GM10248 (cell line): ENCODE measurements around the gene OR10K2.
"Not testable (repeated sequence)": the region's sequence is repeated elsewhere in the genome, so short reads cannot be mapped to it uniquely, and the experiment has no call there.

Experiments
- CTCF ChIA-PET: fragments of 300-600 bp; sonication (Branson Sonifier 250); formaldehyde crosslinking; extraction: SDS; loops from one replicate; lab custom pipeline; 2021; ENCODE audit warnings: antibody characterized with exemption; lab: Yijun Ruan, JAX
- POLR2A ChIA-PET: fragments of 350-650 bp; sonication (Branson Sonifier 250); formaldehyde crosslinking; extraction: SDS; loops from one replicate; lab custom pipeline; 2020; ENCODE audit warnings: antibody characterized with exemption; lab: Yijun Ruan, JAX
- DNase-seq: peaks from one replicate; pipeline ENCODE4 v3.0.0; 2012; ENCODE audit errors: extremely low spot score
- TF ChIP-seq, protein P1 (sequence below): IDR thresholded peaks from 2 replicates; pipeline ENCODE4 v1.5.1; 2012; ENCODE audit warnings: mild to moderate bottlenecking, low read depth; ENCODE audit errors: extremely low read depth, missing control alignments, control extremely low read depth

OR10K2 gene

DNA sequence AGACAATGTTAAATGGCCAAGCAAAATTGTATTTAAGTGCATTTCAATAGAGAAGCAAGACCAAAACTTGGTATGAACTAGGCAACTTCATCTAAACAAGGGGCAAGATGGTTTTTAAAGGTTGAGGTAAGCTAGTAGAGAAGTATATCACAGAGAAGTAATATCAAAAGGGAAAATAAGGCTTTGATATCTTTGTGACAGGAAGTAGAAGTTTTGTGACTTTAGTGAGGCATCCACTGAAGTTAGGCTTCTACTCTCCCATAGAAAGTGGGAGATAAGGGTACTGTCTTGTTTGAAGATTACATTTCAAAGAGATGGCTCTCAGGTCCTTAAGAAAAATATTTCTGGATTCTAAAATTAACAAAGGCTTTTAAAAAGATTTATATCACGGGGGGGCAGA is 35.7 kb downstream of the OR10K2 start:
- ChIA-PET POLR2A (no interaction called here), CTCF (no interaction called here)
- no peak for DNase-seq
- TF ChIP-seq, protein P1, sequence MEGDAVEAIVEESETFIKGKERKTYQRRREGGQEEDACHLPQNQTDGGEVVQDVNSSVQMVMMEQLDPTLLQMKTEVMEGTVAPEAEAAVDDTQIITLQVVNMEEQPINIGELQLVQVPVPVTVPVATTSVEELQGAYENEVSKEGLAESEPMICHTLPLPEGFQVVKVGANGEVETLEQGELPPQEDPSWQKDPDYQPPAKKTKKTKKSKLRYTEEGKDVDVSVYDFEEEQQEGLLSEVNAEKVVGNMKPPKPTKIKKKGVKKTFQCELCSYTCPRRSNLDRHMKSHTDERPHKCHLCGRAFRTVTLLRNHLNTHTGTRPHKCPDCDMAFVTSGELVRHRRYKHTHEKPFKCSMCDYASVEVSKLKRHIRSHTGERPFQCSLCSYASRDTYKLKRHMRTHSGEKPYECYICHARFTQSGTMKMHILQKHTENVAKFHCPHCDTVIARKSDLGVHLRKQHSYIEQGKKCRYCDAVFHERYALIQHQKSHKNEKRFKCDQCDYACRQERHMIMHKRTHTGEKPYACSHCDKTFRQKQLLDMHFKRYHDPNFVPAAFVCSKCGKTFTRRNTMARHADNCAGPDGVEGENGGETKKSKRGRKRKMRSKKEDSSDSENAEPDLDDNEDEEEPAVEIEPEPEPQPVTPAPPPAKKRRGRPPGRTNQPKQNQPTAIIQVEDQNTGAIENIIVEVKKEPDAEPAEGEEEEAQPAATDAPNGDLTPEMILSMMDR: no peak

DNA sequence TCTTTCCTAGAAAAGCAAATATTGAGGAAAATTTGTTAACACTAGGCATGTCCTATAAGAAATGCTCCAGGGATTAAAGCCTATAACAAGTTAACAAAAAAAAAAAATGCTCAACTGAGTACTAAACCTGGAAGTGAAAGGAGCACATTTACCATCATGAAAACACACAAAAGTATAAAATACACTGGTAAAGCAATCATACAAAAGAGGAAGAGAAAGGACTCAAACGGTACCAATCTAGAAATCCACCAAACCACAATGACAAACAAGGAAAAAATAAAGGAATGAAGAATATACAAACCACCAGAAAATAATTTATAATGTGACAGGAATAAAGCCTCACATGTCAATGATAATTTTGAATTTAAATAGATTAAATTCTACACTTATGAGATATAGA is 51.2 kb downstream of the OR10K2 start:
- DNase-seq: no peak
- ChIA-PET CTCF (no interaction called here), POLR2A (no interaction called here)
- TF ChIP-seq, protein P1: no peak

DNA sequence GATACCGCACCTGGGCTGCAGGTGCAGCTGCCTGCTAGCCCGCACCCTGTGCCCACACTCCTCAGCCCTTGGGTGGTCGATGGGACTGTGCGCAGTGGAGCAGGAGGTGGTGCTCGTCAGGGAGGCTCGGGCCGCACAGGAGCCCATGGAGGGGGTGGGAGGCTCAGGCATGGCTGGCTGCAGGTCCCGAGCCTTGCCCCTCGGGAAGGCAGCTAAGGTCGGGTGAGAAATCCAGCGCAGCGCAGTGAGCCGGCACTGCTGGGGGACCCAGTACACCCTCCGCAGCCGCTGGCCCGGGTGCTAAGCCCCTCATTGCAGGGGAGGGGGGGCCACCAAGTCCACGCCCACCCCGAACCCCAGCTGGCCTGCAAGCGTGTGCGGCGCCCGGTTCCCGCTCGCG is 51.9 kb downstream of the OR10K2 start:
- CTCF ChIA-PET, POLR2A ChIA-PET, DNase-seq: not testable (repeated sequence)

DNA sequence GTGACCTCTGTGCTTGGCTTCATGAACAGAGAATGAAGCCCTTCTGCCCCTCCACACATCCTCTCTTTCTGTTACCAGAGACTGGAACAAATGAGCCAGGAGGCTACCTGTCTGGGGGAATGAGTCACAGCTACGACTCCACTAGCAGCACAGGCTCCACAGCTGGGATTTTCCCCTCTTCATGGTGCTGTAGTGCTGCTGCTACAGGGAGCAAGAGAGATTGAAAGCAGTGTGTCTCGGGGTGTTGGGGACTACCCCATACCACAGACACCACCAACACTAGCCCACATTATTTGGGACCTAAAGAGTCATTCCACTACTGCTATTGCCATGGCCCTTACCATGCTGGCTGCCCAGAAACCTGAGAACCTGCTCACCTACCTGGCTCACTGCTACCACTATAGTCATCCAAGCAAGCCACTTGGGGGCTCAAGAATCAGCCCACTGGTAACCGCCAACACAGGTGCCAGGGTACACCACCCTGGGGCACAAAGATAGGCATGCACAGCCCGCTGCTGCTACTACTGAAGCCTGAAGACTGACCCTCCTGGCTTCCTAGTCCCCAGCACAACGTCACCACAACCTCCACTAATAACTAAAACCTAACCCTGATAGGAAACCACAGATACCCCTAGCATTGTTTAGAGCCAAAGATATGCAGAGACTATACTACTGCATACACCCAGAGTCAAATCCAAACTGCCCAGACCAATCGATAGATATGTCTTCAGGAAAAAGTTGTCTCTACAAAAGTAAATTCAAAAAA is 54.7 kb downstream of the OR10K2 start:
- TF ChIP-seq, protein P1: no peak
- ChIA-PET CTCF (no interaction called here), POLR2A (no interaction called here)
- peak; percentile 58 for DNase-seq
